ENCODE data around the gene GRIP2. TPM values are rescaled to one million over a fixed set of nuclear protein-coding genes. Genes with fewer than 3 reads are reported as not detected.
A peak's percentile ranks its signal among the peaks of the same experiment; 100 is the strongest.

The GRIP2 gene
- total RNA-seq, 2 experiments from 2014 or later = not detected

GRCh38 chr3:14461748-14462324, 78.3 kb downstream of the GRIP2 start:
- Histone ChIP-seq H3K9me2 (ENCODE audit: insufficient read depth, low read length) (no peaks in the 10 kb centered on the region), H2AFZ (ENCODE audit: low read length) (no peak overlapping the region), H3K36me3 (ENCODE audit: insufficient read depth, low read length) (peaks cover 95% of the 10 kb centered on the region), H4K20me1 (ENCODE audit: insufficient read depth, low read length) (no peaks in the 10 kb centered on the region), H3K4me1 (ENCODE audit: insufficient read depth, low read length, poor library complexity, severe bottlenecking) (no peaks in the 10 kb centered on the region), H3K27ac (ENCODE audit: low read depth, low read length, poor library complexity, severe bottlenecking) (no peak overlapping the region), H3K4me3 (ENCODE audit: low read depth, low read length, poor library complexity, severe bottlenecking) (no peak overlapping the region), H3K79me2 (ENCODE audit: insufficient read depth, low read depth, low read length) (no peaks in the 10 kb centered on the region), H3K9me3 (ENCODE audit: low read length) (no peaks in the 10 kb centered on the region), H3K4me2 (ENCODE audit: low read length) (no peak overlapping the region)
- intact Hi-C loops (cut with micrococcal nuclease; ENCODE audit: unreplicated experiment) = loop anchor here (1.0 kb wide), 1 partner anchor 60 kb away; the partner anchor contains the start of gene SLC6A6
- no TSS peak for BruUV-seq (replicated peaks)
- ChIA-PET POLR2A (interaction anchor here (0.7 to 1.5 kb wide), 2 partner anchors 23 to 29 kb away, joined by 3 to 4 read pairs; no protein-coding TSS in a partner anchor), CTCF (ENCODE audit: unreplicated experiment) (no interaction called here)
- peak; percentile 53 for DNase-seq (ENCODE audit: low spot score)
- TF ChIP-seq CTCF (conservative IDR thresholded peaks at IDR 0.05; ENCODE audit: low read length) (peak; percentile 74), EZH2phosphoT487 (IDR thresholded peaks at IDR 0.05; ENCODE audit: borderline replicate concordance, low read depth, low read length) (no peak)

DNA sequence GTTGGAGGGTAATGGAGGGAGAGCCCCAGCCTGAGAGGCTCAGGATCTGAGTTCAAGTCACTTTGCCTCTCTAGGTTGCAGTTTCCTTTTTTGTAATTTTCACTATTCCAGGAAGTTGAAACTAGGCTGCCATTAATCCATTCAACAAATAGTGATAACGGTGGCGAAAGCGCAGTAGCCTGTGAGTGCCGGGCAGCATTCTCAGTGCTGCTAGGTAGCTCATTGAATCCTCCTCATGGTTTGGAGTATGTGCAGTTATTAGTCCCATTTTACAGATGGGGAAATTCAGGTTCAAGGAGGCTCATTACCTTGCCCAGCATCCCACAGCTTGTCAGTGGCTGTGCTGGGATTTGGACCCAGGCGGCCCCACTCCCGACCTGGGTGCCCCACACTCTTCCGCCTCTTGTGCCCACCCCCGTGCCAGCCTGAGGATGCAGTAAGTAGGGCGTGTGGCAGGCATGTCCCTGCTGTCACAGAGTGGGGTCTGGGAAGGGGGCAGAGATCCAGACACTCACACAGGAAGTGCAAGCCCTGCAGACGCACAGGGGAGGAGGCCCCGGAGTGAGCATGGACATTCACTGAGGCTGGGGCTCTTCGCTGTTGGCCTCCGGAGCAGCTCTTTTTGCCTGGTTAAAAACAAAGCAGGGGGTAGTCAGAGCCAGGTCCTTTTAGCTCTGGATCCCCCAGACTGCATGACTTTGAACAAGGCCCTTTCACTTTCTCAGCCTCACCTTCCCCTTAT, 79.0 kb downstream of the GRIP2 start:
- intact Hi-C loops (cut with micrococcal nuclease; ENCODE audit: unreplicated experiment) = loop anchor here (1.0 kb wide), 1 partner anchor 59 kb away; the partner anchor contains the start of gene SLC6A6

More for the DNA sequence above, 79.0 kb downstream of the GRIP2 start:
- ChIA-PET CTCF (ENCODE audit: unreplicated experiment) (no interaction called here), POLR2A (interaction anchor here (1.5 kb wide), 1 partner anchor 22 kb away, joined by 3 read pairs; no protein-coding TSS in a partner anchor)
- Histone ChIP-seq H4K20me1 (ENCODE audit: insufficient read depth, low read length) (no peaks in the 10 kb centered on the region), H3K27ac (ENCODE audit: low read depth, low read length, poor library complexity, severe bottlenecking) (no peak overlapping the region), H3K4me1 (ENCODE audit: insufficient read depth, low read length, poor library complexity, severe bottlenecking) (no peaks in the 10 kb centered on the region), H2AFZ (ENCODE audit: low read length) (no peak overlapping the region), H3K4me2 (ENCODE audit: low read length) (no peak overlapping the region), H3K4me3 (ENCODE audit: low read depth, low read length, poor library complexity, severe bottlenecking) (no peak overlapping the region), H3K9me3 (ENCODE audit: low read length) (no peaks in the 10 kb centered on the region), H3K79me2 (ENCODE audit: insufficient read depth, low read depth, low read length) (no peaks in the 10 kb centered on the region), H3K36me3 (ENCODE audit: insufficient read depth, low read length) (peaks cover 95% of the 10 kb centered on the region), H3K9me2 (ENCODE audit: insufficient read depth, low read length) (no peaks in the 10 kb centered on the region)
- TF ChIP-seq CTCF (conservative IDR thresholded peaks at IDR 0.05; ENCODE audit: low read length) (no peak), EZH2phosphoT487 (IDR thresholded peaks at IDR 0.05; ENCODE audit: borderline replicate concordance, low read depth, low read length) (no peak)
- no peak for DNase-seq (ENCODE audit: low spot score)
- no TSS peak for BruUV-seq (replicated peaks)

All from OCI-LY7 (cell line).